SW 1271 (cell line): ENCODE results near the gene LAMA1.
"Not testable (repeated sequence)": the region's sequence is repeated elsewhere in the genome, so short reads cannot be mapped to it uniquely, and the experiment has no call there.

ENCODE experiments used
- DNase-seq, 2 experiments: peaks; one replicate each; lab custom pipeline; 2025; lab: John Stamatoyannopoulos, UW

LAMA1 gene

GRCh38 chr18:6948281-6949055 lies 169.1 kb downstream of the LAMA1 start:
- no peak for DNase-seq

- no peak for DNase-seq
These were observed 170.1 kb downstream of the LAMA1 start for GRCh38 chr18:6947338-6948030.

- DNase-seq = no peak
These were observed 174.5 kb downstream of the LAMA1 start for GRCh38 chr18:6943143-6943542.

GRCh38 chr18:6942742-6943141 lies 174.9 kb downstream of the LAMA1 start:
- DNase-seq = no peak

GRCh38 chr18:6941996-6942395 lies 175.6 kb downstream of the LAMA1 start:
- no peak for DNase-seq

- DNase-seq = no peak
These were observed 177.1 kb downstream of the LAMA1 start for GRCh38 chr18:6940451-6940850.

- DNase-seq = no peak
These were observed 177.6 kb downstream of the LAMA1 start for GRCh38 chr18:6939972-6940371.

- not testable (repeated sequence) for DNase-seq
These were observed 179.2 kb downstream of the LAMA1 start for GRCh38 chr18:6938403-6938802.

- DNase-seq = no peak
These were observed 179.6 kb downstream of the LAMA1 start for GRCh38 chr18:6938003-6938402.

- DNase-seq = no peak
These were observed 182.7 kb downstream of the LAMA1 start for GRCh38 chr18:6934859-6935258.

GRCh38 chr18:6929370-6930102 lies 188.1 kb downstream of the LAMA1 start:
- DNase-seq = no peak

- DNase-seq = no peak
These were observed 189.2 kb downstream of the LAMA1 start for GRCh38 chr18:6928359-6928758.

GRCh38 chr18:6927153-6927552 lies 190.4 kb downstream of the LAMA1 start:
- no peak for DNase-seq

- DNase-seq = no peak
These were observed 194.4 kb downstream of the LAMA1 start for GRCh38 chr18:6923220-6923619.

GRCh38 chr18:6921571-6921970 lies 196.0 kb downstream of the LAMA1 start:
- DNase-seq = no peak

GRCh38 chr18:6920099-6920955 lies 197.3 kb downstream of the LAMA1 start:
- DNase-seq = peak; percentile 1 to 42

GRCh38 chr18:6917072-6917471 lies 200.5 kb downstream of the LAMA1 start:
- DNase-seq = no peak

GRCh38 chr18:6901286-6901926 lies 216.2 kb downstream of the LAMA1 start:
- DNase-seq = no peak

- no peak for DNase-seq
These were observed 225.8 kb downstream of the LAMA1 start for GRCh38 chr18:6891788-6892187.
